Endothelial cell of umbilical vein (primary cell): Measurements from ENCODE around the gene HPSE2. TPM values are rescaled to one million over a fixed set of nuclear protein-coding genes. Genes with fewer than 3 reads are reported as not detected.

Source experiments
- BruUV-seq: library from RNA; stranded (reverse); fragments of 400-500 nt; replicated peaks from 2 replicates; lab custom pipeline; 2021; lab: Mats Ljungman, UMichigan
- CTCF ChIA-PET: fragments of 300-600, 350-600 bp; sonication (Branson Sonifier 250); formaldehyde crosslinking; loops from one replicate; lab custom pipeline; 2021; ENCODE audit warnings: antibody characterized with exemption, inconsistent platforms; lab: Charles Lee
- POLR2A ChIA-PET: fragments of 300-600, 350-600 bp; sonication (Branson Sonifier 250); formaldehyde crosslinking; loops from one replicate; lab custom pipeline; 2021; ENCODE audit warnings: antibody characterized with exemption, inconsistent platforms; lab: Charles Lee
- DNase-seq: peaks from one replicate; pipeline ENCODE4 v3.0.0-alpha.2; 2011; ENCODE audit warnings: low read depth, low spot score
- FAIRE-seq: peaks from 2 replicates; lab custom pipeline; 2011; peaks lifted over from hg19 to GRCh38; lab: Jason Lieb, UNC
- H2AFZ ChIP-seq: 2 replicates; pipeline ENCODE4 v1.6.0; 2012; ENCODE audit warnings: low read depth, low read length, control low read depth, inconsistent platforms
- H3K27ac ChIP-seq: 2 replicates; pipeline ENCODE4 v1.5.1; 2011; ENCODE audit warnings: low read depth, mild to moderate bottlenecking, control low read depth, low read length, moderate library complexity; ENCODE audit not compliant: insufficient read depth
- H3K27me3 ChIP-seq, 2 experiments: 2 replicates each; pipeline versions ENCODE4 v1.6.0 to v1.6.1; 2011; ENCODE audit warnings: low read length in 2 of 2, mixed read lengths in 1 of 2; ENCODE audit not compliant: control insufficient read depth in 2 of 2, insufficient read depth in 2 of 2
- H3K36me3 ChIP-seq, 2 experiments: 2 replicates in 1 of 2; 3 replicates in 1 of 2; pipeline ENCODE4 v1.5.1; 2011; ENCODE audit warnings: low read length in 2 of 2, mild to moderate bottlenecking in 1 of 2, moderate library complexity in 1 of 2; ENCODE audit not compliant: control insufficient read depth in 2 of 2, insufficient read depth in 2 of 2; ENCODE audit errors: extremely low read depth in 1 of 2
- H3K4me1 ChIP-seq: 3 replicates; pipeline ENCODE4 v1.5.1; 2011; ENCODE audit warnings: mild to moderate bottlenecking, low read length; ENCODE audit not compliant: control insufficient read depth, insufficient read depth; ENCODE audit errors: extremely low read depth
- H3K4me2 ChIP-seq: 2 replicates; pipeline ENCODE4 v1.6.1; 2011; ENCODE audit warnings: low read length, control low read depth, mixed read lengths; ENCODE audit not compliant: insufficient read depth
- H3K4me3 ChIP-seq, 3 experiments: fragments of 200-600 bp in 1 of 3; sonication (generic), shearing (Covaris generic) in 1 of 3; replicated peaks in 1 of 3; 2 replicates each; pipeline ENCODE4 v1.5.1; 2011 to 2016; ENCODE audit warnings: control low read depth in 3 of 3, low read length in 3 of 3, mild to moderate bottlenecking in 2 of 3, inconsistent platforms in 1 of 3, low read depth in 1 of 3, moderate library complexity in 1 of 3; ENCODE audit not compliant: insufficient read depth in 1 of 3
- H3K79me2 ChIP-seq: 2 replicates; pipeline ENCODE4 v1.6.0; 2012; ENCODE audit warnings: low read length, inconsistent platforms; ENCODE audit not compliant: control insufficient read depth, insufficient read depth
- H3K9ac ChIP-seq: replicated peaks from 2 replicates; pipeline ENCODE3; 2011; ENCODE audit warnings: low read length, control low read depth; ENCODE audit not compliant: insufficient read depth; ENCODE audit errors: extremely low read depth
- H3K9me1 ChIP-seq: replicated peaks from 3 replicates; pipeline ENCODE4 v1.6.0; 2011; ENCODE audit warnings: mild to moderate bottlenecking, low read length; ENCODE audit not compliant: control insufficient read depth, insufficient read depth; ENCODE audit errors: extremely low read depth
- H3K9me3 ChIP-seq: replicated peaks from 2 replicates; pipeline ENCODE4 v1.5.1; 2012; ENCODE audit warnings: low read length, inconsistent platforms; ENCODE audit not compliant: control insufficient read depth, insufficient read depth
- H4K20me1 ChIP-seq: replicated peaks from 2 replicates; pipeline ENCODE3; 2011; ENCODE audit warnings: mild to moderate bottlenecking, low read length; ENCODE audit not compliant: control insufficient read depth, insufficient read depth; ENCODE audit errors: extremely low read depth
- CTCF ChIP-seq, 2 donors: IDR thresholded peaks; 1 replicate in 1 of 2; 2 replicates in 1 of 2; pipeline ENCODE4 v1.5.1; 2011; ENCODE audit warnings: low read length in 2 of 2, mild to moderate bottlenecking in 2 of 2, moderate library complexity in 2 of 2, control low read depth in 1 of 2, inconsistent platforms in 1 of 2, low read depth in 1 of 2; ENCODE audit not compliant: insufficient read depth in 1 of 2; ENCODE audit errors: extremely low read depth in 1 of 2
- EZH2 ChIP-seq: IDR thresholded peaks from 2 replicates; pipeline ENCODE4 v1.6.1; 2012; ENCODE audit warnings: borderline replicate concordance, low read depth, mild to moderate bottlenecking, moderate library complexity, low read length, inconsistent platforms; ENCODE audit not compliant: severe bottlenecking
- FOS ChIP-seq: IDR thresholded peaks from 2 replicates; pipeline ENCODE4 v1.6.1; 2011; ENCODE audit warnings: mild to moderate bottlenecking, low read length, moderate library complexity, borderline replicate concordance; ENCODE audit not compliant: insufficient read depth
- GATA2 ChIP-seq: IDR thresholded peaks from 2 replicates; pipeline ENCODE4 v1.7.0; 2011; ENCODE audit warnings: low read depth, mild to moderate bottlenecking, moderate library complexity, mixed read lengths, low read length; ENCODE audit not compliant: insufficient read length, insufficient read depth
- JUN ChIP-seq: IDR thresholded peaks from 2 replicates; pipeline ENCODE4 v1.6.1; 2011; ENCODE audit warnings: borderline replicate concordance, low read depth; ENCODE audit not compliant: insufficient read length, insufficient read depth
- MAX ChIP-seq: IDR thresholded peaks from 2 replicates; pipeline ENCODE4 v1.6.1; 2011; ENCODE audit not compliant: insufficient read depth, insufficient read length
- MYC ChIP-seq: IDR thresholded peaks from one replicate; pipeline ENCODE4 v1.6.1; 2011; ENCODE audit warnings: mild to moderate bottlenecking, low read depth, low read length
- POLR2A ChIP-seq: IDR thresholded peaks from 2 replicates; pipeline ENCODE4 v1.6.1; 2012; ENCODE audit warnings: low read depth, mild to moderate bottlenecking, control low read depth, low read length
- POLR2AphosphoS5 ChIP-seq: IDR thresholded peaks from 2 replicates; pipeline ENCODE4 v1.6.1; 2012; ENCODE audit warnings: low read depth, mild to moderate bottlenecking, control low read depth, low read length, moderate library complexity; ENCODE audit not compliant: insufficient read depth
- dilution Hi-C: fragments of 300-500 bp; cut with MboI; formaldehyde crosslinking; loops from one replicate; pipeline ENCODE4 v1.15.0; 2019; ENCODE audit warnings: low sequenced_read_pairs; ENCODE audit not compliant: extremely low pct_ligation_motif_present
- intact Hi-C: fragments of 100-400 bp; cut with micrococcal nuclease; formaldehyde crosslinking; loops from one replicate; pipeline ENCODE4 v1.10.0; 2022
- polyA plus RNA-seq, 4 experiments: library from polyadenylated mRNA; depleted of rRNA in 3 of 4; stranded (reverse) in 3 of 4; unstranded in 1 of 4; fragments of >200 nt; gene quantifications; 2 replicates each; pipeline versions ENCODE4 v1.2.1 to v1.2.3, GENCODE V29; 2011 to 2012; ENCODE audit warnings: missing spikeins in 1 of 4
- total RNA-seq: library from RNA; stranded (reverse); gene quantifications from 2 replicates; pipeline ENCODE4 v1.2.3, GENCODE V29; 2021

Gene HPSE2
- total and polyA plus RNA-seq, 2 donors (not counting 3 experiments of a cell fraction or from before 2014, with no cell fraction given) = not detected

- H3K36me3 ChIP-seq = peaks cover 21 to 41% of the 10 kb centered on the region in 2 experiments
These were observed 803.3 kb downstream of the HPSE2 start for GRCh38 chr10:98432330-98432729.

More at GRCh38 chr10:98432330-98432729, 803.3 kb downstream of the HPSE2 start:
- no peaks in the 10 kb centered on the region for H3K79me2 ChIP-seq
- no peaks in the 10 kb centered on the region for H3K9me3 ChIP-seq
- H3K4me1 ChIP-seq = peaks cover 13% of the 10 kb centered on the region
- no peak overlapping the region for H3K27ac ChIP-seq
- no peak overlapping the region for H3K9ac ChIP-seq
- FAIRE-seq (no peak), DNase-seq (no peak)
- no peak overlapping the region for H3K4me3 ChIP-seq
- no peaks in the 10 kb centered on the region for H4K20me1 ChIP-seq
- TF ChIP-seq GATA2 (no peak), MAX (no peak), POLR2A (no peak), POLR2AphosphoS5 (no peak), FOS (no peak), JUN (no peak), EZH2 (no peak), CTCF (IDR thresholded peaks at IDR 0.05; ENCODE audit: extremely low read depth in 1 of 2, insufficient read depth in 1 of 2, low read depth in 1 of 2, low read length in 2 of 2) (no peak), MYC (no peak)
- CTCF ChIA-PET = no interaction called here
- BruUV-seq = no TSS peak
- H2AFZ ChIP-seq = no peak overlapping the region
- no peak overlapping the region for H3K4me2 ChIP-seq
- H3K9me1 ChIP-seq = no peaks in the 10 kb centered on the region
- intact Hi-C loops = no loop called here
- dilution Hi-C loops = no loop called here
- H3K27me3 ChIP-seq = no peaks in the 10 kb centered on the region
- POLR2A ChIA-PET = no interaction called here
